Stimulated activated CD8-positive, alpha-beta memory T cell treated with anti-CD3 and anti-CD28 coated beads, Interleukin-15, amount 100 ng/mL, for 24 hours (primary cell): ENCODE measurements around the gene CLN3.
"Not testable (repeated sequence)": the region's sequence is repeated elsewhere in the genome, so short reads cannot be mapped to it uniquely, and the experiment has no call there.

Source experiments
- DNase-seq: peaks from one replicate; pipeline ENCODE4 v3.0.0-alpha.2; 2020; ENCODE audit warnings: low read depth

The CLN3 gene

GRCh38 chr16:28494121-28494851, 2.4 kb upstream of the CLN3 start, which contains the start of gene APOBR:
Gene APOBR, plus strand, starts transcription at chr16:28494643. Its CDS starts 39 bp downstream, at chr16:28494682.
- DNase-seq: peak; percentile 41

GRCh38 chr16:28492511-28492910, 637 bp upstream of the CLN3 start:
- no peak for DNase-seq

GRCh38 chr16:28491230-28491969, 474 bp downstream of the CLN3 start:
- no peak for DNase-seq

GRCh38 chr16:28486266-28486665, 5.6 kb downstream of the CLN3 start:
- DNase-seq: no peak

- not testable (repeated sequence) for DNase-seq
These were observed 8.5 kb downstream of the CLN3 start for GRCh38 chr16:28483361-28483760.

- DNase-seq: no peak
These were observed 9.8 kb downstream of the CLN3 start for GRCh38 chr16:28482026-28482425.

GRCh38 chr16:28478506-28479180, 13.2 kb downstream of the CLN3 start:
- DNase-seq: no peak

GRCh38 chr16:28477311-28477920, 14.5 kb downstream of the CLN3 start:
- DNase-seq: no peak

- no peak for DNase-seq
These were observed 16.7 kb downstream of the CLN3 start for GRCh38 chr16:28475221-28475620.

- no peak for DNase-seq
These were observed 18.1 kb downstream of the CLN3 start for GRCh38 chr16:28473714-28474265.

GRCh38 chr16:28447081-28447480, 44.8 kb downstream of the CLN3 start:
- not testable (repeated sequence) for DNase-seq

- not testable (repeated sequence) for DNase-seq
These were observed 45.5 kb downstream of the CLN3 start for GRCh38 chr16:28446388-28446787.

- DNase-seq: not testable (repeated sequence)
These were observed 47.9 kb downstream of the CLN3 start for GRCh38 chr16:28443943-28444342.

GRCh38 chr16:28438899-28439298, 53.0 kb downstream of the CLN3 start:
- DNase-seq: not testable (repeated sequence)

- DNase-seq: not testable (repeated sequence)
These were observed 56.5 kb downstream of the CLN3 start for GRCh38 chr16:28435340-28435739.
